Thyroid gland (tissue), 4 donors: ENCODE measurements around the gene SLC7A5.
"Not testable (repeated sequence)": the region's sequence is repeated elsewhere in the genome, so short reads cannot be mapped to it uniquely, and the experiment has no call there.

Experiments
- POLR2A ChIP-seq, 2 donors: fragments of 450-650 bp; IDR thresholded peaks; one replicate each; pipeline ENCODE4 v1.6.1; 2017; ENCODE audit warnings: antibody characterized with exemption in 2 of 2, mild to moderate bottlenecking in 2 of 2, moderate library complexity in 1 of 2
- TF ChIP-seq, protein P1 (sequence below), 6 experiments: fragments of 200-600 bp in 3 of 6; fragments of 450-650 bp in 3 of 6; sonication (generic) in 3 of 6; IDR thresholded peaks; one replicate each; pipeline ENCODE4 v1.5.1; 2016 to 2019; ENCODE audit warnings: antibody characterized with exemption in 6 of 6, mild to moderate bottlenecking in 2 of 6, inconsistent platforms in 1 of 6, moderate library complexity in 1 of 6

DNA sequence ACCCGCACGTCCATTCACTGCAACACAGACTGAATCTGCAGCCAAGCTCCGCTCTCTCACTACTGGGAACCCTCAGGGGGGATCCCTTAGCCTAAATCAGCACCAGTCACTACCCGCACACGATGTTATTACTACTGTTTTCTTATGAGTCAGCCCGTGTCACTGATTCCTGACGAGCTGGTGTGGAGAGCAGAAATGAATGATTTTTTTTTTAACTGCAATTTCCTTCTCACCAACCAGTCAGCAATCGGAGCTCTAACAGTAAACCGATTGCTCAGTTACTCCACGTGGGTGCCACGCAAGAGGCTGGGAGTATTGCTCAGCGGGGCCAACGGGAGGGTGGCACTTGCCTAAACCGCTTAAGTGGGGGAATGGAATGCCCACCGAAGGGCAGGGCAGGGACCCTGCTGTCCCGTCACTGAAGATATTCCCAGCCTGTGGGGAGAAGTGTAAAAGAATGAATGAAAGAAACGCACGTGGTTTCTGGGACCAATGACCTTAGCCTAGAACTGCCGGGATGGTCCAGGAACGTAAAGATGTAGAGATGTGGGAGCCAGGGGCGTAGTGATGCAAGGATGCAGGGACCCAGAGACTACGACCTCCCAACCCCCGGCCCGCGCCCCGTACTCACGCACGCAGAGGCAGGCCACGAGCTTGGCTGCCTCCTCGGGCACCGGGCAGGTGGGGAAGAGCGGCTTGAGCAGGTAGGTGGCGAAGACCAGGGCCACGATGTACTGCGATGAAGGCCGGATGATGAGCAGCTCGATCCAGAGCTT lies 865 bp downstream of the SLC7A5 start:
- TF ChIP-seq POLR2A (IDR thresholded peaks at IDR 0.05), result not testable (repeated sequence)
- TF ChIP-seq, protein P1, sequence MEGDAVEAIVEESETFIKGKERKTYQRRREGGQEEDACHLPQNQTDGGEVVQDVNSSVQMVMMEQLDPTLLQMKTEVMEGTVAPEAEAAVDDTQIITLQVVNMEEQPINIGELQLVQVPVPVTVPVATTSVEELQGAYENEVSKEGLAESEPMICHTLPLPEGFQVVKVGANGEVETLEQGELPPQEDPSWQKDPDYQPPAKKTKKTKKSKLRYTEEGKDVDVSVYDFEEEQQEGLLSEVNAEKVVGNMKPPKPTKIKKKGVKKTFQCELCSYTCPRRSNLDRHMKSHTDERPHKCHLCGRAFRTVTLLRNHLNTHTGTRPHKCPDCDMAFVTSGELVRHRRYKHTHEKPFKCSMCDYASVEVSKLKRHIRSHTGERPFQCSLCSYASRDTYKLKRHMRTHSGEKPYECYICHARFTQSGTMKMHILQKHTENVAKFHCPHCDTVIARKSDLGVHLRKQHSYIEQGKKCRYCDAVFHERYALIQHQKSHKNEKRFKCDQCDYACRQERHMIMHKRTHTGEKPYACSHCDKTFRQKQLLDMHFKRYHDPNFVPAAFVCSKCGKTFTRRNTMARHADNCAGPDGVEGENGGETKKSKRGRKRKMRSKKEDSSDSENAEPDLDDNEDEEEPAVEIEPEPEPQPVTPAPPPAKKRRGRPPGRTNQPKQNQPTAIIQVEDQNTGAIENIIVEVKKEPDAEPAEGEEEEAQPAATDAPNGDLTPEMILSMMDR (IDR thresholded peaks at IDR 0.05), result not testable (repeated sequence)
